ENCODE measurements around the gene SFSWAP. TPM values are rescaled to one million over a fixed set of nuclear protein-coding genes. Genes with fewer than 3 reads are reported as not detected.

Gene SFSWAP
- total RNA-seq, 2 donors from 2014 or later = 31.6 to 45.8 TPM

- no peak for ATAC-seq
- Histone ChIP-seq H3K4me1 (peaks cover 23% of the 10 kb centered on the region), H3K27me3 (no peaks in the 10 kb centered on the region), H3K4me3 (no peak overlapping the region), H3K27ac (no peak overlapping the region), H3K9me3 (no peaks in the 10 kb centered on the region), H3K36me3 (replicated peaks in 1 of 2; ENCODE audit: insufficient read depth in 1 of 2, low read depth in 2 of 2) (peaks cover 0 to 4% of the 10 kb centered on the region in 2 donors)
- TF ChIP-seq, protein P1, sequence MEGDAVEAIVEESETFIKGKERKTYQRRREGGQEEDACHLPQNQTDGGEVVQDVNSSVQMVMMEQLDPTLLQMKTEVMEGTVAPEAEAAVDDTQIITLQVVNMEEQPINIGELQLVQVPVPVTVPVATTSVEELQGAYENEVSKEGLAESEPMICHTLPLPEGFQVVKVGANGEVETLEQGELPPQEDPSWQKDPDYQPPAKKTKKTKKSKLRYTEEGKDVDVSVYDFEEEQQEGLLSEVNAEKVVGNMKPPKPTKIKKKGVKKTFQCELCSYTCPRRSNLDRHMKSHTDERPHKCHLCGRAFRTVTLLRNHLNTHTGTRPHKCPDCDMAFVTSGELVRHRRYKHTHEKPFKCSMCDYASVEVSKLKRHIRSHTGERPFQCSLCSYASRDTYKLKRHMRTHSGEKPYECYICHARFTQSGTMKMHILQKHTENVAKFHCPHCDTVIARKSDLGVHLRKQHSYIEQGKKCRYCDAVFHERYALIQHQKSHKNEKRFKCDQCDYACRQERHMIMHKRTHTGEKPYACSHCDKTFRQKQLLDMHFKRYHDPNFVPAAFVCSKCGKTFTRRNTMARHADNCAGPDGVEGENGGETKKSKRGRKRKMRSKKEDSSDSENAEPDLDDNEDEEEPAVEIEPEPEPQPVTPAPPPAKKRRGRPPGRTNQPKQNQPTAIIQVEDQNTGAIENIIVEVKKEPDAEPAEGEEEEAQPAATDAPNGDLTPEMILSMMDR (IDR thresholded peaks at IDR 0.05) = no peak
- no peak for TF ChIP-seq POLR2A (IDR thresholded peaks at IDR 0.05)
- WGBS, 2 donors = 78 to 79% methylated on average over 3 of the region's 3 CpGs
- intact Hi-C loops (cut with DNase I) = no loop called here
- DNase-seq = no peak
These were observed 1.7 kb upstream of the SFSWAP start for GRCh38 chr12:131709226-131709625.

DNA sequence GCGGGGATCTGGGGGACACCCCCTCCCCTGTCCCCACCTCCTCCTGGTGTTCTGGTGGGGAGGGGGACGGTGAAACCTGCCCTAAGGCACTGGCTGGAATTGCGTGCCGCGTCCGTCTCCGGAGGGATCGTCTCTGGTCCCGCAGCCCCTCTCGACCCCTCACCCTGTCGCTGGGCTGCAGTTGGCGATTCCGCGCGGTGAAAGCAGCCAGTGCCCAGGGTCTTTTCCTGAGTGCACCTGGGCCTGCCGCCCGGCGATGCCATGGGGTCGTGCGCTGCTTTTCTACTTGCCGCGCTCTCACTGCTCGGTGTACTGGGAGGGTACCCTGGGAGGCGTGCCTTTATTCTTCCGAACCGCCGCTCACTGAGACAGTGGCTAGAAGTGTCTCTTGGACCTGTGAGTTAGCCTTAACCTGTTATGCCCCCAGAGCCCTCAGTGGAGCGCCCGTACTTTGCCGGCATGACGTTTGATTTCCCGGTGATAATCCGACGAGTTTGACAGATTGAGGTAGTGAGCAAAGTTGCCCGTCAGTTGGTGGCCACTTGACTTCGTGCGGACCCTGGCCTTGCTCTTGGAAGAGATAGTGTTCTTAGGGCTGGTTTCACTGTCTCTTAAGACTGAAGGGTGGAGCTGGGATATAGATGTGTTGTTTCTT, 788 bp downstream of the SFSWAP start:
- 0 to 1% methylated on average over 13 to 36 of the region's 37 CpGs for WGBS, 2 donors
- intact Hi-C loops (cut with DNase I) = no loop called here
- TF ChIP-seq POLR2A (IDR thresholded peaks at IDR 0.05) = no peak
- TF ChIP-seq, protein P1 (IDR thresholded peaks at IDR 0.05) = no peak
- Histone ChIP-seq H3K27ac (peak overlapping the region in 3 of 4 donors; percentile 90 to 95 (median 92)), H3K36me3 (replicated peaks in 1 of 2; ENCODE audit: insufficient read depth in 1 of 2, low read depth in 2 of 2) (peaks cover 7 to 27% of the 10 kb centered on the region in 2 donors), H3K9me3 (no peaks in the 10 kb centered on the region), H3K4me1 (peaks cover 23% of the 10 kb centered on the region), H3K27me3 (no peaks in the 10 kb centered on the region), H3K4me3 (peak overlapping the region; percentile 94 to 100)
- ATAC-seq (no peak), DNase-seq (no peak)

GRCh38 chr12:131713349-131713748, 2.5 kb downstream of the SFSWAP start:
- Histone ChIP-seq H3K9me3 (no peaks in the 10 kb centered on the region), H3K4me3 (no peak overlapping the region), H3K4me1 (peaks cover 23% of the 10 kb centered on the region), H3K36me3 (replicated peaks in 1 of 2; ENCODE audit: insufficient read depth in 1 of 2, low read depth in 2 of 2) (peaks cover 7 to 36% of the 10 kb centered on the region in 2 donors), H3K27ac (no peak overlapping the region), H3K27me3 (no peaks in the 10 kb centered on the region)
- no peak for ATAC-seq
- DNase-seq = no peak
- intact Hi-C loops (cut with DNase I) = no loop called here
- 86 to 90% methylated on average over 8 of the region's 8 CpGs for WGBS, 2 donors
- TF ChIP-seq, protein P1 (IDR thresholded peaks at IDR 0.05) = no peak
- no peak for TF ChIP-seq POLR2A (IDR thresholded peaks at IDR 0.05)

DNA sequence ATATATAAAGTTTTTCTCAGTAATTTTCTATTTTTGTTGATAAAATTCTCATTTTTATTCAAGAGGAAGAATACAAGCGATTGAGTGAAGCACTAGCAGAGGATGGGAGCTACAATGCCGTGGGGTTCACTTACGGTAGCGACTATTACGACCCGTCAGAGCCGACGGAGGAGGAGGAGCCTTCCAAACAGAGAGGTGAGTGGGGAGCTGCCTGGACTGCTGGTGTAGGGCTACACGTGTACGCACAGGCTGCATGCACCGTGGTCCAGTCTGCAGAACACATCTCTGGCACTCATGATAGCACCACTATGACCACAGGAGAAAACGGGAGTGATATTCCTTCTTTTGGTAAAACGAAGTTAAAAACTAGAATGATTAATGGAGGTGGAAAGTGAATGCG, 3.9 kb downstream of the SFSWAP start:
- TF ChIP-seq POLR2A (IDR thresholded peaks at IDR 0.05) = no peak
- TF ChIP-seq, protein P1 (IDR thresholded peaks at IDR 0.05) = no peak
- no peak for ATAC-seq
- WGBS, 2 donors = 89 to 92% methylated on average over 14 of the region's 14 CpGs

DNA sequence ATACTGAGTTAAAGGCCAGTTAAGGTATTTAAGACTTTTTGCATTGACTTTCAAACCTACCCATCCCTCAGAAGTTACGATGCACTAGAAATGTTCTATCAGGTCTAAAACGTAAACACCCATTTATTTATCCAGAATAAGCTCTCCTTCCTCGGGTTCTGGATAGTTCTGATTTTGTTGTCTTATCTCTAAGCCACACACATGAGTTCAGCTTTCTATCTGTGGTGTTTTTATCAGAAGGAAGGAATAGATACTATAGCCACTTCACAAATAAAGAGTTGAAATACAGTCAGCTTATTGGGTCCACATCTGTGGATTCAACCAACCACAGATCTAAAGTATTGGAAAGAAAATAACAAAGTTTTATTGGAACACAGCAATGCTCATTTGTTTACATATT, 5.4 kb downstream of the SFSWAP start:
- no peaks in the 10 kb centered on the region for H3K9me3 ChIP-seq
- WGBS, 2 donors = 62 to 67% methylated on average over 3 of the region's 3 CpGs
- no peak overlapping the region for H3K4me3 ChIP-seq
- ATAC-seq (no peak), DNase-seq (no peak)
- no peak overlapping the region for H3K27ac ChIP-seq
- H3K36me3 ChIP-seq (replicated peaks in 1 of 2; ENCODE audit: insufficient read depth in 1 of 2, low read depth in 2 of 2) = peaks cover 7 to 60% of the 10 kb centered on the region in 2 donors
- H3K27me3 ChIP-seq = no peaks in the 10 kb centered on the region
- intact Hi-C loops (cut with DNase I) = no loop called here
- peaks cover 17% of the 10 kb centered on the region for H3K4me1 ChIP-seq
- no peak for TF ChIP-seq POLR2A (IDR thresholded peaks at IDR 0.05)
- TF ChIP-seq, protein P1 (IDR thresholded peaks at IDR 0.05) = no peak

More for the DNA sequence above, 3.9 kb downstream of the SFSWAP start:
- Histone ChIP-seq H3K36me3 (replicated peaks in 1 of 2; ENCODE audit: insufficient read depth in 1 of 2, low read depth in 2 of 2) (peaks cover 7 to 49% of the 10 kb centered on the region in 2 donors), H3K27ac (no peak overlapping the region), H3K4me3 (no peak overlapping the region), H3K27me3 (no peaks in the 10 kb centered on the region), H3K4me1 (peaks cover 23% of the 10 kb centered on the region), H3K9me3 (no peaks in the 10 kb centered on the region)
- intact Hi-C loops (cut with DNase I) = no loop called here
- DNase-seq = no peak
